Progenitor cell of endocrine pancreas (in vitro differentiated cells): ENCODE data around the gene MPP3. TPM values are rescaled to one million over a fixed set of nuclear protein-coding genes. Genes with fewer than 3 reads are reported as not detected.

Experiments used
- DNase-seq: peaks from one replicate; pipeline ENCODE4 v3.0.0; 2021; ENCODE audit warnings: low spot score; ENCODE audit not compliant: unreplicated experiment
- H3K27ac Mint-ChIP-seq: 2 replicates; pipeline ENCODE4 v1.8.0; 2021; ENCODE audit warnings: mild to moderate bottlenecking, moderate library complexity, mixed read lengths
- H3K27me3 Mint-ChIP-seq: 2 replicates; pipeline ENCODE4 v1.8.0; 2021; ENCODE audit warnings: mixed read lengths
- H3K36me3 Mint-ChIP-seq: 2 replicates; pipeline ENCODE4 v1.8.0; 2022; ENCODE audit warnings: mixed read lengths; ENCODE audit not compliant: insufficient read depth
- H3K4me1 Mint-ChIP-seq: 2 replicates; pipeline ENCODE4 v1.8.0; 2021; ENCODE audit warnings: low read depth, mixed read lengths
- H3K4me3 Mint-ChIP-seq: 2 replicates; pipeline ENCODE4 v1.8.0; 2021; ENCODE audit warnings: low read depth, mild to moderate bottlenecking, moderate library complexity, mixed read lengths
- H3K9me3 Mint-ChIP-seq: 2 replicates; pipeline ENCODE4 v1.8.0; 2021; ENCODE audit warnings: low read depth, mixed read lengths
- CTCF ChIP-seq: fragments of 200-600 bp; sonication (generic); IDR thresholded peaks from one replicate; pipeline ENCODE4 v1.5.0; 2021; ENCODE audit warnings: antibody characterized with exemption, mild to moderate bottlenecking; ENCODE audit not compliant: unreplicated experiment
- total RNA-seq: library from RNA; stranded (reverse); gene quantifications from 2 replicates; pipeline ENCODE4 v1.2.1, GENCODE V29; 2021

Gene MPP3
- total RNA-seq, 1 donor from 2014 or later: 12.6 TPM

DNA sequence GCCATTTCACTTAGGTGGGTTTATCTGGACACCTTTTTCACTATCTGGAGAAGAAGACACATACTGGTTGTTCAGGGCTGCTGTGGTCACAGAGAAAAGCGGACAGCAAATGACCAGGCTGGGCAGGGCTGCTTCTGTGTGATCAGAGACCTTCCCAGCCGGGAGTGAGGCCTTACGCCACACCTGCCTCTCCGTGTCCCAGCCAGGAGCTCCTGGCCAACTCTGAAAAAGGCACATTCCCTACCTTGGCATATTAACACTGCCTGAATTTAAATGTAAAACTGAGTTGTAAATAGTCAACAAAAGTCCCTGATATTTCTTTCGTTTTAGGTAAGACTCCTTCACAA is 65.3 kb downstream of the MPP3 start:
- Mint-ChIP-seq H3K9me3 (no peaks in the 10 kb centered on the region), H3K36me3 (peaks cover 22% of the 10 kb centered on the region)

DNA sequence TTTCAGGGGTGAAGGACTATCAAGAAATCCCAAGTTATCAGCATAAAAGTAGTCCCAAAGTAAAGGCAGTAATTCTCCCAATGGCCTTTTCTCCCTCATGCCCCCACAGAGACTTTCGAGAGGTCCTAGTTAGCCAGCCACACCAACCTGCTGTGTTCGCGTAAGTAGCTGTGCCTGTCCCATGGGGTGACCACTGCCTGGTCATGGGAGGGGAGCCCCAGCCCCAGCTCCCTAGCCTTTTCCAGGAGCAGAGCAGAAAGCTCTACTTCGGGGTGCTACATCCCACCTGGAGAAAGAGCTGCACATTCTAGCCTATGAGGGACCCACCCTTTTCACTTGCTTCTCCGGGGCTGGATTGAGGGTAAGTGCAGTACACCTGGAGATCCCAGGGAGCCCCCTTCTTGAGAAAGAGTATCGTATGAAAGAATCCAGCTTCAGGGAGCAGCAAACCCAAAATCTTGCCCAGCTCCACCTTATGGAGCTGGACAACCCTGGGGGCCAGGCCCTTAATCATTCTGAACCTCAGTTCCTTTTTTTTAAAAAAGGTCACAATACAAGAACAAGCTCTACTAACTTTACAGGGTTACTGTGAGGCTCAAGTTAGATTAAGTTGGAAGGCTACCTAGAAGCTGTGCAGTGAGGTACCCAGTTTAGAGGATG is 65.8 kb downstream of the MPP3 start:
- Mint-ChIP-seq H3K27me3 (no peaks in the 10 kb centered on the region), H3K4me1 (peaks cover 5% of the 10 kb centered on the region), H3K36me3 (peaks cover 17% of the 10 kb centered on the region), H3K9me3 (no peaks in the 10 kb centered on the region), H3K4me3 (no peak overlapping the region), H3K27ac (peak overlapping the region; percentile 64)
- no peak for DNase-seq
- no peak for TF ChIP-seq CTCF

More for the DNA sequence above, 65.3 kb downstream of the MPP3 start:
- no peaks in the 10 kb centered on the region for H3K27me3 Mint-ChIP-seq
- peaks cover 10% of the 10 kb centered on the region for H3K4me1 Mint-ChIP-seq
- no peak overlapping the region for H3K4me3 Mint-ChIP-seq
- no peak for TF ChIP-seq CTCF
- no peak for DNase-seq
- H3K27ac Mint-ChIP-seq: peak overlapping the region; percentile 64

GRCh38 chr17:43766413-43767052 is 66.4 kb downstream of the MPP3 start:
- peak; percentile 77 for TF ChIP-seq CTCF

GRCh38 chr17:43760254-43760852 is 72.6 kb downstream of the MPP3 start:
- TF ChIP-seq CTCF: peak; percentile 96
- Mint-ChIP-seq H3K4me1 (peaks cover 9% of the 10 kb centered on the region), H3K9me3 (no peaks in the 10 kb centered on the region), H3K27me3 (peaks cover 25% of the 10 kb centered on the region), H3K4me3 (peak overlapping the region; percentile 16), H3K27ac (peak overlapping the region; percentile 54), H3K36me3 (peaks cover 1% of the 10 kb centered on the region)
- DNase-seq: peak; percentile 94

More at GRCh38 chr17:43766413-43767052, 66.4 kb downstream of the MPP3 start:
- H3K4me1 Mint-ChIP-seq: peaks cover 2% of the 10 kb centered on the region
- peaks cover 14% of the 10 kb centered on the region for H3K36me3 Mint-ChIP-seq
- H3K4me3 Mint-ChIP-seq: no peak overlapping the region
- H3K27me3 Mint-ChIP-seq: no peaks in the 10 kb centered on the region
- no peaks in the 10 kb centered on the region for H3K9me3 Mint-ChIP-seq
- no peak overlapping the region for H3K27ac Mint-ChIP-seq
- DNase-seq: no peak

GRCh38 chr17:43759836-43760235 is 73.1 kb downstream of the MPP3 start:
- peaks cover 1% of the 10 kb centered on the region for H3K36me3 Mint-ChIP-seq
- peaks cover 25% of the 10 kb centered on the region for H3K27me3 Mint-ChIP-seq
- H3K27ac Mint-ChIP-seq: peak overlapping the region; percentile 54
- no peak for TF ChIP-seq CTCF
- H3K9me3 Mint-ChIP-seq: no peaks in the 10 kb centered on the region
- H3K4me3 Mint-ChIP-seq: peak overlapping the region; percentile 16
- peaks cover 9% of the 10 kb centered on the region for H3K4me1 Mint-ChIP-seq
- no peak for DNase-seq
